GM18867 (cell line): ENCODE results near the gene NR1D1.

Experiments
- ATAC-seq: cut with Tn5 transposase; IDR thresholded peaks from one replicate; pipeline ENCODE4 v1.9.1; 2021; ENCODE audit warnings: mild to moderate bottlenecking, moderate library complexity; ENCODE audit not compliant: unreplicated experiment

The NR1D1 gene

GRCh38 chr17:40076591-40076990 lies 23.8 kb downstream of the NR1D1 start:
- ATAC-seq, result no peak

- ATAC-seq, result no peak
Measured at GRCh38 chr17:40075942-40076498, 24.4 kb downstream of the NR1D1 start.

GRCh38 chr17:40075201-40075941 lies 25.0 kb downstream of the NR1D1 start:
- ATAC-seq, result no peak

GRCh38 chr17:40074871-40075200 lies 25.6 kb downstream of the NR1D1 start:
- ATAC-seq, result no peak

- ATAC-seq, result no peak
Measured at GRCh38 chr17:40074175-40074512, 26.2 kb downstream of the NR1D1 start.

GRCh38 chr17:40073454-40074174 lies 26.8 kb downstream of the NR1D1 start:
- ATAC-seq, result no peak

GRCh38 chr17:40072735-40073346 lies 27.5 kb downstream of the NR1D1 start:
- no peak for ATAC-seq

- no peak for ATAC-seq
Measured at GRCh38 chr17:40072040-40072734, 28.2 kb downstream of the NR1D1 start.

- no peak for ATAC-seq
Measured at GRCh38 chr17:40071313-40072039, 28.9 kb downstream of the NR1D1 start.

- ATAC-seq, result no peak
Measured at GRCh38 chr17:40070709-40071312, 29.6 kb downstream of the NR1D1 start.

- no peak for ATAC-seq
Measured at GRCh38 chr17:40069751-40070708, 30.4 kb downstream of the NR1D1 start.

GRCh38 chr17:40068917-40069750 lies 31.3 kb downstream of the NR1D1 start:
- no peak for ATAC-seq

- ATAC-seq, result no peak
Measured at GRCh38 chr17:40068584-40068916, 31.8 kb downstream of the NR1D1 start.

- no peak for ATAC-seq
Measured at GRCh38 chr17:40068129-40068581, 32.2 kb downstream of the NR1D1 start.

- no peak for ATAC-seq
Measured at GRCh38 chr17:40067710-40068109, 32.7 kb downstream of the NR1D1 start.

GRCh38 chr17:40065769-40066510 lies 34.4 kb downstream of the NR1D1 start:
- no peak for ATAC-seq

GRCh38 chr17:40064971-40065768 lies 35.2 kb downstream of the NR1D1 start:
- no peak for ATAC-seq
